Stomach smooth muscle (tissue), 2 donors: Measurements from ENCODE around the gene KRTAP10-2.
"Not testable (repeated sequence)": the region's sequence is repeated elsewhere in the genome, so short reads cannot be mapped to it uniquely, and the experiment has no call there.

Experiments used
- H3K27ac ChIP-seq: one replicate; pipeline ENCODE4 v1.7.0; 2013; ENCODE audit warnings: mild to moderate bottlenecking, low read length, inconsistent platforms
- H3K27me3 ChIP-seq, 2 donors: one replicate each; pipeline ENCODE4 v1.7.0; 2013; ENCODE audit warnings: low read length in 2 of 2; ENCODE audit not compliant: insufficient read depth in 2 of 2, control insufficient read depth in 1 of 2
- H3K36me3 ChIP-seq, 2 donors: one replicate each; pipeline ENCODE4 v1.7.0; 2013; ENCODE audit warnings: low read length in 2 of 2; ENCODE audit not compliant: control insufficient read depth in 2 of 2, insufficient read depth in 2 of 2
- H3K4me1 ChIP-seq: one replicate; pipeline ENCODE4 v1.7.0; 2013; ENCODE audit warnings: low read length; ENCODE audit not compliant: control insufficient read depth, insufficient read depth
- H3K4me3 ChIP-seq, 2 donors: one replicate each; pipeline ENCODE4 v1.7.0; 2013; ENCODE audit warnings: low read length in 2 of 2
- H3K9ac ChIP-seq, 2 donors: one replicate each; pipeline ENCODE4 v1.7.0; 2013; ENCODE audit warnings: low read length in 2 of 2, mild to moderate bottlenecking in 1 of 2
- H3K9me3 ChIP-seq, 2 donors: one replicate each; pipeline ENCODE4 v1.7.0; 2013; ENCODE audit warnings: low read length in 2 of 2; ENCODE audit not compliant: control insufficient read depth in 2 of 2
- donor health status: healthy.
- donor health status: Pancreatic carcinoma.

The KRTAP10-2 gene, protein sequence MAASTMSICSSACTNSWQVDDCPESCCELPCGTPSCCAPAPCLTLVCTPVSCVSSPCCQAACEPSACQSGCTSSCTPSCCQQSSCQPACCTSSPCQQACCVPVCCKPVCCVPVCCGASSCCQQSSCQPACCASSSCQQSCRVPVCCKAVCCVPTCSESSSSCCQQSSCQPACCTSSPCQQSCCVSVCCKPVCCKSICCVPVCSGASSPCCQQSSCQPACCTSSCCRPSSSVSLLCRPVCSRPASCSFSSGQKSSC

DNA sequence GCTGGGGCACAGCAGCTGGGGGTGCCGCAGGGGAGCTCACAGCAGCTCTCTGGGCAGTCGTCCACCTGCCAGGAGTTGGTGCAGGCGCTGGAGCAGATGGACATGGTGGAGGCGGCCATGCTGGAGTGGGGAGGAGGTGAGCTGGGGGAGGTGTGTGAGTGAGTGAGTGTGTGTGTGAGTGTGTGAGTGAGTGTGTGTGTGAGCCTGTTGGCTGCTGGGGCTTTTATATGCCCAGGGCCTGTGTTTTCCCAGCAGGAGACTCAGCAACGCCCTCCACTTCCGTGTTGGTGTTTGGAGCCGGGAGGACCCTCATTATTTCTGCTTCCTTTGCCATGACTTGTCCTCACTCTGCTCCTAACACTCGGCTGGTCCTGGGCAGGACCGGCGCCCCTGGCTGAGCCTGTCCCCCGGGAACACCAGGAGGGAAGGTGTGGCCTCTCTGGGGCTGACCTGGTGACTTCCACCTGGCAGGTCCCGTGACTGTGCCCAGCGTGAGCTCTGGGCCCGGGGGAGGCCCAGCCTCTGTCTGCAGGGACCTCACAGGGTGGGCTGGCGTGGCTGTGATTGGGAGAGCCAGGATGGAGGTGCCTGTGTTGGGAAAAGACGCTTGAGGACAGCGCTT, at the start of gene KRTAP10-2:
Gene KRTAP10-2 (minus strand): TSS at position 166 of the 622 bp plus-strand sequence. CDS start 47 bp downstream, at position 119.
- no peak within 1 kb of the TSS for H3K27ac ChIP-seq
- peaks cover 6 to 8% of the 10 kb centered on the region in 2 donors for H3K9me3 ChIP-seq
- no peak within 1 kb of the TSS for H3K4me3 ChIP-seq
- no peaks in the 10 kb centered on the region for H3K36me3 ChIP-seq
- no peaks in the 10 kb centered on the region for H3K4me1 ChIP-seq
- no peaks in the 10 kb centered on the region for H3K27me3 ChIP-seq
- H3K9ac ChIP-seq, result no peak within 1 kb of the TSS

DNA sequence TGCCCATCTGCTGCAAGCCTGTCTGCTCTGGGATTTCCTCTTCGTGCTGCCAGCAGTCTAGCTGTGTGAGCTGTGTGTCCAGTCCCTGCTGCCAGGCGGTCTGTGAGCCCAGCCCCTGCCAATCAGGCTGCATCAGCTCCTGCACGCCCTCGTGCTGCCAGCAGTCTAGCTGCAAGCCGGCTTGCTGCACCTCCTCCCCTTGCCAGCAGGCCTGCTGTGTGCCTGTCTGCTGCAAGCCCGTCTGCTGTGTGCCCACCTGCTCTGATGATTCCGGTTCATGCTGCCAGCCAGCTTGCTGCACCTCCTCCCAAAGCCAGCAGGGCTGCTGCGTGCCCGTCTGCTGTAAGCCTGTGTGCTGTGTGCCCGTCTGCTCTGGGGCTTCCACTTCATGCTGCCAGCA, 49.8 kb upstream of the KRTAP10-2 start:
- H3K9me3 ChIP-seq, H3K9ac ChIP-seq, H3K36me3 ChIP-seq, H3K4me3 ChIP-seq, H3K4me1 ChIP-seq, H3K27ac ChIP-seq: not testable (repeated sequence)
- peaks cover 9 to 21% of the 10 kb centered on the region in 2 donors for H3K27me3 ChIP-seq

DNA sequence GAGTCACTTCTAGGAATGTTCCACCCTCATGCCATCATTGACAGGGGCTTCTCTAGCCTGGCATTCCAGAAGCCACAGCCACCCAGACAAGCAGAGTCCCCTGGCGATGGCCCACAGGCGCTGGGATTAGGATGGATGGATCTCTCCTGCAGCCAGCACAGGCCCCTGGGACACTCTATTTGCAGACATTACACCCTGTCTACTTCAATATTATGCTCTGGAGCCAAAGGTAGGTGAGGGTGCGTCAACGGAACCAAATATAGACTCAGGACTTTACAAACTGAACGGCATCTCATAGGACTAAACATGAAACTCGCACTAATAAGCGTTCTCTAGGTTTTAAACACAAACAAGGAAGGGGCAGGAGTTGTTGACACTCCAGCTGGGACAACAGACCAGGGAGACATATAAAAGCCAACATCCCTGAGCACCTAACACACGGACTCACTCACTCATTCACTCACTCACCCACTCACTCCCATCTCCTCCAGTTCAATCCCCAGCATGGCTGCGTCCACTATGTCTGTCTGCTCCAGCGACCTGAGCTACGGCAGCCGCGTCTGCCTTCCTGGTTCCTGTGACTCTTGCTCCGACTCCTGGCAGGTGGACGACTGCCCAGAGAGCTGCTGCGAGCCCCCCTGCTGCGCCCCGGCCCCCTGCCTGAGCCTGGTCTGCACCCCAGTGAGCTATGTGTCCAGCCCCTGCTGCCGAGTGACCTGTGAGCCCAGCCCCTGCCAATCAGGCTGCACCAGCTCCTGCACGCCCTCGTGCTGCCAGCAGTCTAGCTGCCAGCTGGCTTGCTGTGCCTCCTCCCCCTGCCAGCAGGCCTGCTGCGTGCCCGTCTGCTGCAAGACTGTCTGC, 49.0 kb upstream of the KRTAP10-2 start, which contains the start of gene KRTAP10-7:
Gene KRTAP10-7 (plus strand): TSS at position 480 of the 861 bp plus-strand sequence. CDS start 25 bp downstream, at position 505.
- H3K4me3 ChIP-seq, H3K9me3 ChIP-seq, H3K4me1 ChIP-seq, H3K9ac ChIP-seq, H3K36me3 ChIP-seq, H3K27ac ChIP-seq: not testable (repeated sequence)
- H3K27me3 ChIP-seq, result peaks cover 5 to 21% of the 10 kb centered on the region in 2 donors

DNA sequence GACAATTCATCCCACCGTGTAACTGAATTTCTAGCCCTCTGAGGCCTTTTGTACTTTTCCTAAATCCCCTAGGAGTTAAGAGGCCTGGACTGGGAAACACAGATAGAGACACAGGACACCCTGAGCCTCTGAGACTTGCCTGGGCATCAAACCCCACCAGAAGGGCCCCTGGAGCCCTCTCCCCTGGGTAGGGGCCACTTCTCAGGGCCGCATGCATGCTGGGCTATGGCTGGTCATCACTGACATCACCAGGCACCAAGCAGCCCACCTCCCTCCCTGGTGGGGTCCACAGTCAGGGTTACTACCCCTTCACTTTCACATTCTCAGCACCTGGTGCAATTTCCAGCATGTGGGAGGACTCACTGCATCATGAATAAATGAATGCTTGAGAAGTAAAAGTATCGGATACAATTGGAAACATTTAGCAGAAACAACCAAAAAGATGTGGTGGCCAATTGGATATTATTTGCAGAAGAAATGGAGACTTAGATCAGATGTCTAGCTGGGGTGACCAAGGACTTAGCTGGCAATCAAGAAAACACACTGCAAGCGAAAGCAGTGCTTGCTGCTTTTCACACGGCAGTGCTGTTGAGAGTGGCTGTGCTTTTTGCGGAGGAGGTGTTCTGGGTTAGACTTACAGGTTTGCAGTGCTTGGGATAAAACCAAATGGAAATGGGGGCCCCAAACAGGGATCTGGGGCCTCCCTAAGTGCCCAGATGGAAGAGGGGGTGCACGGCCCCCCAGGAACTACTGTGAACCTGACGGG, 48.1 kb upstream of the KRTAP10-2 start:
- H3K27me3 ChIP-seq, result peaks cover 5 to 21% of the 10 kb centered on the region in 2 donors
- H3K36me3 ChIP-seq, result no peaks in the 10 kb centered on the region
- no peaks in the 10 kb centered on the region for H3K4me1 ChIP-seq
- H3K9ac ChIP-seq, result no peak overlapping the region
- no peak overlapping the region for H3K27ac ChIP-seq
- peaks cover 0 to 2% of the 10 kb centered on the region in 2 donors for H3K9me3 ChIP-seq
- H3K4me3 ChIP-seq, result no peak overlapping the region

DNA sequence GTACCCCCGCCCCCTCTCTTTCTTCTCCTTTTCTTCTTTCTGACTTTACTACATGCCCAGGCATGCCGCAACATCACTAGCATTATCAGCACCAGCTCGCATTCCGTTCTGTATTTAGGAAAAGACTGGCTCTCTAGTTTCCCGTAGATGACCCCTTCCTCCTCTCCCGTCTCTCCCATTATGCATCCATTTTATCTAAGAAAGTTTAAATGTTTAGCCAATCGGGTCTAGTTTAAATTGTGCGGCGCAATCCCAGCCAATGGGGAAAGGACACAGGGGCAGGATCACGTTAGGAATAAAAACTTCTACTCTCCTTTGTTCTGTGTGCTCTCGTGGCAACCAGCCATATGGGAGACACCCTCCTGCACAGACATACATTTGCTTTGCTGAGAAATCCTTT, 46.8 kb upstream of the KRTAP10-2 start:
- no peak overlapping the region for H3K4me3 ChIP-seq
- peaks cover 5 to 12% of the 10 kb centered on the region in 2 donors for H3K27me3 ChIP-seq
- H3K27ac ChIP-seq, result no peak overlapping the region
- H3K4me1 ChIP-seq, result no peaks in the 10 kb centered on the region
- no peak overlapping the region for H3K9ac ChIP-seq
- H3K9me3 ChIP-seq, result peaks cover 0 to 2% of the 10 kb centered on the region in 2 donors
- no peaks in the 10 kb centered on the region for H3K36me3 ChIP-seq

DNA sequence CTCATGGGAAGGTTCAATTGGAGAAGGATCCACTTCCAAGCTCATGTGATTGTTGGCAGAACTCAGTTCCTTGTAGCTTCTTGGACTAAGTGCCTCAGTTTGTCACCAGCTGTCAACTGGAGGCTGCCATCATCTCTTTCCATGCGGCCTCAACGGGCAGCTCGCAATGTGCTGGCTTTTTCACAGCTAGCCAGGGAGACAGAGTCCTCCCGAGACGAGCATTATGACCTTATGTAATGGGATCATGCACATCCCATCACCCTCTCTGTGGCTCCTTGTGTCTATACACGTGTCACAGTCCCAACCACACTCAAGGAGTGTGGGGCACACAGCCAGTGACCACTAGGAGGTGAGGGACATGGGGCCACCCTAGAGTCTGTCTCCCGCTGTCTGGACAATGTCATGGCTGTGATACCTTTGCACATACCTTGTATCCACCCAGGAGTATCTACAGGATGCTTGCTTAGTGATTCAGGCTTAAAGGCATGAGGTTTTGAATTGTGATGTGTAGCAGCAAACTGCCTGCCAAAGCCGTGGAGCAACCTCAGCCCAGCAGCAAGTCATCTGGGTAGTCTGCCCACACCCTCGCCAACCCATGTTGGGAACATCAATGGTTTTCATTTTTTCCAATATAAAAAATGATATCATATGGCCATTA, 44.9 kb upstream of the KRTAP10-2 start:
- Histone ChIP-seq H3K36me3 (no peaks in the 10 kb centered on the region), H3K9ac (no peak overlapping the region), H3K9me3 (peaks cover 0 to 2% of the 10 kb centered on the region in 2 donors), H3K4me3 (no peak overlapping the region), H3K4me1 (no peaks in the 10 kb centered on the region), H3K27ac (no peak overlapping the region), H3K27me3 (peaks cover 3 to 14% of the 10 kb centered on the region in 2 donors)

DNA sequence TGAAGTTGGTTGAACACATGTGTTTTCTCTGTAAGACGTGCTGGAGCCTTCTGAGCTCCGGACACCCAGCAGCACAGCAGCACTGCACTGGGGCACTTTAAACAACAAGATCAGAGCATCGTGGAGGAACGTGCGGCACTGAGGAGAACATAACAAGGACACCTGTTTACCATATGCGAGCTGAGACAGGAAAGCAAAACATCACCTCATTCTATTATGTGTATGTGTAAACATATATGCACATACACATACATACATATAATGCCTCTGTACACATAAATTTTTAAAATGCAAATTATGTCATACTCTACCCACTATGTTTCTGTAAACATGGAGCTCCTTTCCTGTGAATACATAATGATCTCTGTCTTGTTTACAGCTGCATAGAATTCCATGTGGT, 44.2 kb upstream of the KRTAP10-2 start:
- Histone ChIP-seq H3K36me3 (no peaks in the 10 kb centered on the region), H3K9ac (no peak overlapping the region), H3K27me3 (peaks cover 3 to 14% of the 10 kb centered on the region in 2 donors), H3K4me3 (no peak overlapping the region), H3K4me1 (no peaks in the 10 kb centered on the region), H3K9me3 (peaks cover 0 to 2% of the 10 kb centered on the region in 2 donors), H3K27ac (no peak overlapping the region)

DNA sequence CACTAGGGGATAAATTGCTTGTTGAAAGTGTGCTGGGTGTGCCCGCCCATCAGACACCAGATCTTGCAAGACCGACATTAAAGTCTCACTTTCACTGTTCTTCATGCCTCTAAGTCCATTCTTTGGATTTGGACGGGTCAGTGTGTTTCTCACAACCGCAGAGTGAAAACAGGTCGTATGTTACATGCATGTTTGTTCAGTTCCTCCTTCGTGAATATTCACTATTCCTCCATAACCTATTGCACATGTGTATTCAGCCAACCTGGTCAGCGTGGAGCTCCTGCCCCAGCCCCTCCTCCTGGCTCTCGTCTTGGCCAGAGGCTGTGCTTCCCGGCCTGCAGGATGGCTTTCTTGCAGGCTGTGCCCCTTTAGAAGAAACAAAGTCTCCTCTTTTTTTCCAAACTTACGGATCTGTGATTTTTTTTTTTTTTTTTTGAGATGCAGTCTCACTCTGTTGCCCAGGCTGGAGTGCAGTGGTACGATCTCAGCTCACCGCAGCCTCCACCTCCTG, 43.2 kb upstream of the KRTAP10-2 start:
- Histone ChIP-seq H3K9me3 (peaks cover 0 to 2% of the 10 kb centered on the region in 2 donors), H3K36me3 (no peaks in the 10 kb centered on the region), H3K9ac (no peak overlapping the region), H3K4me3 (no peak overlapping the region), H3K27ac (no peak overlapping the region), H3K27me3 (peaks cover 8 to 14% of the 10 kb centered on the region in 2 donors), H3K4me1 (no peaks in the 10 kb centered on the region)

DNA sequence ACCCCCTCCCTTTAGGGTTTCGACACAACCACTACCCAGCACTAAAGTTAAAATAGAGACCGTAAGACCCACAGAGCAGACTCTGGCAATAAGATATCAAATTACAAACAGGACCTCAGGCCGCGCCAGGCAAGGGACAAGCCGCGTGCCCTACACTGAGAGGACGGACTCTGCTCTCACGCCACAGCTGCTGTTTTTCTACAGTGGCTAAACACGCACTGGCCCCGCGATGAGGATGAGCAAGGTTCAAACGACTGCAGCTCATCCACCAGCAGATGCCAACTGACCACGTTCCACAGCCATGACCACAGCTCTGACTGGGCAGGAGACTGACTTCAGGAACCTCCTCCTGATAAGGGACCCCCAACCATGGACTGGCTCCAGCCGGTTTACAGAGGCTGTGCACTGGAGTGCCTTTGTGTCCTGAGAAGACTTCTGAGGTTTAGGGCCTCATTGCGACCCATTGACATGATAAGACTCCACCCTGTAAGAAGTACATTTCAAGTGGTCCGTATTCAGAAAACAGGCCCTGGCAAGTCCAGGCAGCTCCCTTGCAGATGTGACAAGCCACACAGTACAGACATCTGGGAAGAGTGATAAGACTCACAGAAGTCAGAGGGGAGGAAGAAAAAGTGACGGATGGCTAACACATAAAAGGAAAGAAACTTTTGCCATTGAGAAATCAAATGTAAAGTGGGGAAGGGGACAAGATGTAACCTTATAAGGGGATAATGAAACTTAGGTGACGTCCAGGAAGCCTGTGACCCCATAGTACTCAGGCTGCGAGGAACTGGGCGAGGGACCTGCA, 42.5 kb upstream of the KRTAP10-2 start:
- Histone ChIP-seq H3K27ac (no peak overlapping the region), H3K36me3 (no peaks in the 10 kb centered on the region), H3K27me3 (peaks cover 9 to 15% of the 10 kb centered on the region in 2 donors), H3K9me3 (peaks cover 0 to 2% of the 10 kb centered on the region in 2 donors), H3K4me1 (no peaks in the 10 kb centered on the region), H3K9ac (no peak overlapping the region), H3K4me3 (no peak overlapping the region)
